Panc1 (cell line): Measurements from ENCODE around the gene NAALAD2.
"Not testable (repeated sequence)": the region's sequence is repeated elsewhere in the genome, so short reads cannot be mapped to it uniquely, and the experiment has no call there.

Experiments
- POLR2AphosphoS5 ChIP-seq: IDR thresholded peaks from 2 replicates; pipeline ENCODE4 v1.6.1; 2012; ENCODE audit warnings: mild to moderate bottlenecking, low read depth, low read length, moderate library complexity
- TF ChIP-seq, protein P1 (sequence below): fragments of 450-650 bp; IDR thresholded peaks from 2 replicates; pipeline ENCODE4 v1.5.1; 2017; ENCODE audit warnings: mild to moderate bottlenecking
- TF ChIP-seq, protein P2 (sequence below), 2 experiments: IDR thresholded peaks; 2 replicates each; pipeline ENCODE4 v1.6.1; 2011 to 2012; ENCODE audit warnings: low read depth in 2 of 2, control low read depth in 1 of 2, low read length in 1 of 2, mild to moderate bottlenecking in 1 of 2, moderate library complexity in 1 of 2; ENCODE audit not compliant: insufficient read depth in 1 of 2

DNA sequence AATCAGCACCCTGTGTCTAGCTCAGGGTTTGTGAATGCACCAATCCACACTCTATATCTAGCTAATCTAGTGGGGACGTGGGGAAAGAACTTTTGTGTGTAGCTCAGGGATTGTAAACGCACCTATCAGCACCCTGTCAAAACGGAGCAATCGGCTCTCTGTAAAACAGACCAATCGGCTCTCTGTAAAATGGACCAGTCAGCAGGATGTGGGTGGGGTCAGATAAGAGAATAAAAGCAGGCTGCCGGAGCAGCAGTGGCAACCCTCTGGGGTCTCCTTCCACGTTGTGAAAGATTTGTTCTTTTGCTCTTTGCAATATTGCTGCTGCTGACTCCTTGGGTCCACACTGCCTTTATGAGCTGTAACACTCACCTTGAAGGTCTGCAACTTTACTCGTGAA, 33.2 kb downstream of the NAALAD2 start:
- TF ChIP-seq POLR2AphosphoS5: not testable (repeated sequence)
- TF ChIP-seq, protein P1, sequence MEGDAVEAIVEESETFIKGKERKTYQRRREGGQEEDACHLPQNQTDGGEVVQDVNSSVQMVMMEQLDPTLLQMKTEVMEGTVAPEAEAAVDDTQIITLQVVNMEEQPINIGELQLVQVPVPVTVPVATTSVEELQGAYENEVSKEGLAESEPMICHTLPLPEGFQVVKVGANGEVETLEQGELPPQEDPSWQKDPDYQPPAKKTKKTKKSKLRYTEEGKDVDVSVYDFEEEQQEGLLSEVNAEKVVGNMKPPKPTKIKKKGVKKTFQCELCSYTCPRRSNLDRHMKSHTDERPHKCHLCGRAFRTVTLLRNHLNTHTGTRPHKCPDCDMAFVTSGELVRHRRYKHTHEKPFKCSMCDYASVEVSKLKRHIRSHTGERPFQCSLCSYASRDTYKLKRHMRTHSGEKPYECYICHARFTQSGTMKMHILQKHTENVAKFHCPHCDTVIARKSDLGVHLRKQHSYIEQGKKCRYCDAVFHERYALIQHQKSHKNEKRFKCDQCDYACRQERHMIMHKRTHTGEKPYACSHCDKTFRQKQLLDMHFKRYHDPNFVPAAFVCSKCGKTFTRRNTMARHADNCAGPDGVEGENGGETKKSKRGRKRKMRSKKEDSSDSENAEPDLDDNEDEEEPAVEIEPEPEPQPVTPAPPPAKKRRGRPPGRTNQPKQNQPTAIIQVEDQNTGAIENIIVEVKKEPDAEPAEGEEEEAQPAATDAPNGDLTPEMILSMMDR: not testable (repeated sequence)
- TF ChIP-seq, protein P2, sequence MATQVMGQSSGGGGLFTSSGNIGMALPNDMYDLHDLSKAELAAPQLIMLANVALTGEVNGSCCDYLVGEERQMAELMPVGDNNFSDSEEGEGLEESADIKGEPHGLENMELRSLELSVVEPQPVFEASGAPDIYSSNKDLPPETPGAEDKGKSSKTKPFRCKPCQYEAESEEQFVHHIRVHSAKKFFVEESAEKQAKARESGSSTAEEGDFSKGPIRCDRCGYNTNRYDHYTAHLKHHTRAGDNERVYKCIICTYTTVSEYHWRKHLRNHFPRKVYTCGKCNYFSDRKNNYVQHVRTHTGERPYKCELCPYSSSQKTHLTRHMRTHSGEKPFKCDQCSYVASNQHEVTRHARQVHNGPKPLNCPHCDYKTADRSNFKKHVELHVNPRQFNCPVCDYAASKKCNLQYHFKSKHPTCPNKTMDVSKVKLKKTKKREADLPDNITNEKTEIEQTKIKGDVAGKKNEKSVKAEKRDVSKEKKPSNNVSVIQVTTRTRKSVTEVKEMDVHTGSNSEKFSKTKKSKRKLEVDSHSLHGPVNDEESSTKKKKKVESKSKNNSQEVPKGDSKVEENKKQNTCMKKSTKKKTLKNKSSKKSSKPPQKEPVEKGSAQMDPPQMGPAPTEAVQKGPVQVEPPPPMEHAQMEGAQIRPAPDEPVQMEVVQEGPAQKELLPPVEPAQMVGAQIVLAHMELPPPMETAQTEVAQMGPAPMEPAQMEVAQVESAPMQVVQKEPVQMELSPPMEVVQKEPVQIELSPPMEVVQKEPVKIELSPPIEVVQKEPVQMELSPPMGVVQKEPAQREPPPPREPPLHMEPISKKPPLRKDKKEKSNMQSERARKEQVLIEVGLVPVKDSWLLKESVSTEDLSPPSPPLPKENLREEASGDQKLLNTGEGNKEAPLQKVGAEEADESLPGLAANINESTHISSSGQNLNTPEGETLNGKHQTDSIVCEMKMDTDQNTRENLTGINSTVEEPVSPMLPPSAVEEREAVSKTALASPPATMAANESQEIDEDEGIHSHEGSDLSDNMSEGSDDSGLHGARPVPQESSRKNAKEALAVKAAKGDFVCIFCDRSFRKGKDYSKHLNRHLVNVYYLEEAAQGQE (IDR thresholded peaks at IDR 0.05; ENCODE audit: insufficient read depth in 1 of 2, low read depth in 2 of 2, low read length in 1 of 2): not testable (repeated sequence)
